HEK293 (cell line): ENCODE results near the gene RNF175.

Experiments
- CTCF ChIA-PET: fragments of 350-600 bp; formaldehyde crosslinking; extraction: SDS; loops from one replicate; lab custom pipeline; 2021; ENCODE audit warnings: antibody characterized with exemption; lab: Yijun Ruan, JAX
- POLR2A ChIA-PET: fragments of 300-600 bp; formaldehyde crosslinking; extraction: SDS; loops from one replicate; lab custom pipeline; 2020; ENCODE audit warnings: antibody characterized with exemption, inconsistent platforms; lab: Yijun Ruan, JAX
- H3K27ac ChIP-seq: fragments of 200-500 bp; sonication (Bioruptor generic); 2 replicates; pipeline ENCODE4 v1.5.1; 2014; ENCODE audit warnings: low read depth, low read length, control low read depth, inconsistent platforms; ENCODE audit errors: extremely low read depth
- H3K36me3 ChIP-seq, 2 experiments: fragments of 200-500 bp in 1 of 2; sonication (Bioruptor generic) in 1 of 2; 1 replicate in 1 of 2; 2 replicates in 1 of 2; pipeline ENCODE4 v1.5.1; 2014 to 2017; ENCODE audit warnings: inconsistent platforms in 2 of 2, low read length in 2 of 2; ENCODE audit not compliant: control insufficient read depth in 2 of 2, insufficient read depth in 1 of 2
- H3K4me1 ChIP-seq: fragments of 200-500 bp; sonication (Bioruptor generic); 2 replicates; pipeline ENCODE4 v1.5.1; 2014; ENCODE audit warnings: mild to moderate bottlenecking, low read length, inconsistent platforms; ENCODE audit not compliant: control insufficient read depth, insufficient read depth
- H3K4me3 ChIP-seq: 2 replicates; pipeline ENCODE4 v1.5.1; 2011; ENCODE audit warnings: low read depth, mild to moderate bottlenecking, control low read depth, low read length, moderate library complexity
- H3K9me3 ChIP-seq: fragments of 200-500 bp; sonication (Bioruptor generic); 2 replicates; pipeline ENCODE4 v1.5.1; 2014; ENCODE audit warnings: low read depth, low read length, inconsistent platforms; ENCODE audit not compliant: control insufficient read depth, insufficient read depth
- GLIS1 ChIP-seq: fragments of 450-650 bp; formaldehyde crosslinking; IDR thresholded peaks from 2 replicates; pipeline ENCODE4 v1.5.1; 2016; ENCODE audit warnings: missing biosample characterization, missing genetic modification characterization
- KLF9 ChIP-seq: fragments of 450-650 bp; formaldehyde crosslinking; IDR thresholded peaks from 2 replicates; pipeline ENCODE4 v1.5.1; 2016; ENCODE audit warnings: missing biosample characterization, missing genetic modification characterization, low read depth
- SP7 ChIP-seq: fragments of 450-650 bp; formaldehyde crosslinking; IDR thresholded peaks from 2 replicates; pipeline ENCODE4 v1.5.1; 2016; ENCODE audit warnings: missing biosample characterization, missing genetic modification characterization
- ZBTB8A ChIP-seq: fragments of 450-650 bp; formaldehyde crosslinking; IDR thresholded peaks from 2 replicates; pipeline ENCODE4 v1.5.1; 2016; ENCODE audit warnings: missing biosample characterization, missing genetic modification characterization
- ZFP41 ChIP-seq: fragments of 450-650 bp; formaldehyde crosslinking; IDR thresholded peaks from 2 replicates; pipeline ENCODE4 v1.5.1; 2016; ENCODE audit warnings: missing biosample characterization, missing genetic modification characterization, borderline replicate concordance
- ZFP69B ChIP-seq: fragments of 450-650 bp; formaldehyde crosslinking; IDR thresholded peaks from 2 replicates; pipeline ENCODE4 v1.5.1; 2016; ENCODE audit warnings: missing biosample characterization, missing genetic modification characterization
- ZNF16 ChIP-seq: fragments of 450-650 bp; formaldehyde crosslinking; IDR thresholded peaks from 2 replicates; pipeline ENCODE4 v1.5.1; 2016; ENCODE audit warnings: low read depth, missing biosample characterization, missing genetic modification characterization
- ZNF184 ChIP-seq: fragments of 450-650 bp; IDR thresholded peaks from 2 replicates; pipeline ENCODE4 v1.5.1; 2018; ENCODE audit warnings: missing biosample characterization, mild to moderate bottlenecking, missing genetic modification characterization
- ZNF350 ChIP-seq: fragments of 450-650 bp; formaldehyde crosslinking; IDR thresholded peaks from 2 replicates; pipeline ENCODE4 v1.5.0; 2017; ENCODE audit warnings: missing biosample characterization, mild to moderate bottlenecking, missing genetic modification characterization
- ZNF37A ChIP-seq: fragments of 450-650 bp; IDR thresholded peaks from 2 replicates; pipeline ENCODE4 v1.5.1; 2018; ENCODE audit warnings: missing biosample characterization, missing genetic modification characterization
- ZNF555 ChIP-seq: fragments of 450-650 bp; formaldehyde crosslinking; conservative IDR thresholded peaks from 2 replicates; pipeline ENCODE4 v1.5.1; 2017; ENCODE audit warnings: missing biosample characterization, mild to moderate bottlenecking, missing genetic modification characterization, inconsistent platforms
- ZNF571 ChIP-seq: fragments of 450-650 bp; formaldehyde crosslinking; IDR thresholded peaks from 2 replicates; pipeline ENCODE4 v1.5.0; 2017; ENCODE audit warnings: missing biosample characterization, missing genetic modification characterization
- ZNF654 ChIP-seq: fragments of 450-650 bp; formaldehyde crosslinking; IDR thresholded peaks from 2 replicates; pipeline ENCODE4 v1.5.1; 2016; ENCODE audit warnings: low read depth, missing biosample characterization, missing genetic modification characterization
- TF ChIP-seq, protein P1 (sequence below): fragments of 450-650 bp; formaldehyde crosslinking; IDR thresholded peaks from 2 replicates; pipeline ENCODE4 v1.5.1; 2016; ENCODE audit warnings: missing biosample characterization, missing genetic modification characterization
- TF ChIP-seq, protein P2 (sequence below): fragments of 450-650 bp; formaldehyde crosslinking; IDR thresholded peaks from 2 replicates; pipeline ENCODE4 v1.5.1; 2016; ENCODE audit warnings: missing biosample characterization, missing genetic modification characterization
- TF ChIP-seq, protein P3 (sequence below): fragments of 450-650 bp; formaldehyde crosslinking; IDR thresholded peaks from 2 replicates; pipeline ENCODE4 v1.5.1; 2016; ENCODE audit warnings: missing biosample characterization, missing genetic modification characterization
- TF ChIP-seq, protein P4 (sequence below): fragments of 450-650 bp; formaldehyde crosslinking; IDR thresholded peaks from 2 replicates; pipeline ENCODE4 v1.5.1; 2017; ENCODE audit warnings: missing biosample characterization, missing genetic modification characterization
- TF ChIP-seq, protein P5 (sequence below): fragments of 450-650 bp; formaldehyde crosslinking; IDR thresholded peaks from 2 replicates; pipeline ENCODE4 v1.5.1; 2017; ENCODE audit warnings: missing biosample characterization, missing genetic modification characterization

Gene RNF175

DNA sequence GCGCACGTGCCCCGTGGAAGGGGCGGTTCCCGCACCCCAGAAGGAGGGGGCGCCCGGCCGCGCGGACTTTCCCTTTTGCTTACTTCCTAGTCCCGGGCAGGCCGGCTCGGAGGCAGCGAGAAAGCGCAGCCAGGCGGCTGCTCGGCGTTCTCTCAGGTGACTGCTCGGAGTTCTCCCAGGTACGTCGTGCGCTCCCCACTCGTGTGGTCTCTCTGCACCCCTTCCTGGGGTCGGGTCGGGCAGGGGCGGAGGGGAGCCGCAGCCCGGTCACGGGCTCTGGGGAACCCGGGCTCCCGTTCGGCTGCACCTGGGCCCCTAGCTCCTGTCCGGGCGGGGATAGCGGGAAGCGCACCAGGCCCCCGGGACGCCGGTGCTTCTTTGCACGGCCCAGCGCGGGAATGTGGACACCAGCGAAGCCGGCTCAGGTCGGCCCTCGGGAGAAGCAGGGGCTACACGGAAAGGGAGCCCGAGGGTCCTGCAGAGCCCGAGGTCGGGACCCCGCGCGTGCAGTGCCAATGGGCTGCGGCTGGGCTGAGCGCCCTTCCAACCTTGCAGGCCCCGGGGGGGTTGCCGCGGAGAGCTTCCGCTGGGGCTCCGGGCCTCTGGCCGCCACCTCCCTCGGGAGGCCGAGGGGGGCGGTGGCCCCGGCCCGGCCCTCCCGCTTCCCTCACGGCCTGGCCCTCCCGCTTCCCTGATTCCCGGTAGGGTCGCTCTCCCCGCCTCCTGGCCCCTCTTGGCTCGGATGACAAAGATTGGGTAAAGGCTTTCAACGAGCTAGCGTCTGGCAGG, 75.4 kb downstream of the RNF175 start, which contains the start of gene TLR2:
Gene TLR2 (plus strand): TSS at position 99 of the 789 bp plus-strand sequence. CDS start 18,628 bp downstream, outside the sequence.
- ChIA-PET POLR2A (no interaction called here), CTCF (interaction anchor here (0.7 kb wide), 1 partner anchor 699 kb away, joined by 3 read pairs; no protein-coding TSS in a partner anchor)
- Histone ChIP-seq H3K4me3 (no peak within 1 kb of the TSS), H3K4me1 (no peaks in the 10 kb centered on the region), H3K9me3 (no peaks in the 10 kb centered on the region), H3K36me3 (no peaks in the 10 kb centered on the region), H3K27ac (no peak within 1 kb of the TSS)
- TF ChIP-seq KLF9 (tag by site-specific recombination) = 0 out of 2 replicates have a peak, but pooled peaks have one; percentile 48
- TF ChIP-seq ZNF555 (tag by site-specific recombination) = no peak

DNA sequence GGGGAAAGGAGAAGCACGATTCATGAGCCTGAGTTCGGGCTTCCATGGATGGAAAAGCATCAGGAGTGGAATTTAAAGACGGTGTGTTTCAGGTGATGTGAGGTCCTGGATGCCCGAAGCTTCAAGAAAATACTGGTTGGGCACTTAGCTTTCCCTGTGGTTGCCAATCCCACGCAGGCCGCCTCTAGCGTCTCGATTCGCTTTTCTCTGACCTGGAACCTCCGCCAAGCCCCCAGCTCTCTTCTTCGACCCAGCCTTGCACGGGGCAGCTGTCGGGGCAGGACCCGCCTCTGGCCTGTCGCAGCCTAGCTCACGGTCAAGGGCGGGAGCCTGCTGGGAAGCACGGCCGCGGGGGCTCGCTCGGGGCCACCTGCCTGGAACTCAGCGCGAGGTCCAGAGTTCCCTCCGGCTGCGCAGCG, 76.1 kb downstream of the RNF175 start:
- H3K36me3 ChIP-seq = no peaks in the 10 kb centered on the region
- CTCF ChIA-PET = interaction anchor here (1.1 kb wide), 1 partner anchor 67 kb away, joined by 3 read pairs; no protein-coding TSS in a partner anchor
- no peak overlapping the region for H3K4me3 ChIP-seq
- H3K27ac ChIP-seq = no peak overlapping the region
- H3K9me3 ChIP-seq = no peaks in the 10 kb centered on the region
- H3K4me1 ChIP-seq = no peaks in the 10 kb centered on the region
- POLR2A ChIA-PET = no interaction called here
- TF ChIP-seq, protein P1, sequence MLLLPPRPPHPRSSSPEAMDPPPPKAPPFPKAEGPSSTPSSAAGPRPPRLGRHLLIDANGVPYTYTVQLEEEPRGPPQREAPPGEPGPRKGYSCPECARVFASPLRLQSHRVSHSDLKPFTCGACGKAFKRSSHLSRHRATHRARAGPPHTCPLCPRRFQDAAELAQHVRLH (tag by site-specific recombination) = no peak
- TF ChIP-seq, protein P2, sequence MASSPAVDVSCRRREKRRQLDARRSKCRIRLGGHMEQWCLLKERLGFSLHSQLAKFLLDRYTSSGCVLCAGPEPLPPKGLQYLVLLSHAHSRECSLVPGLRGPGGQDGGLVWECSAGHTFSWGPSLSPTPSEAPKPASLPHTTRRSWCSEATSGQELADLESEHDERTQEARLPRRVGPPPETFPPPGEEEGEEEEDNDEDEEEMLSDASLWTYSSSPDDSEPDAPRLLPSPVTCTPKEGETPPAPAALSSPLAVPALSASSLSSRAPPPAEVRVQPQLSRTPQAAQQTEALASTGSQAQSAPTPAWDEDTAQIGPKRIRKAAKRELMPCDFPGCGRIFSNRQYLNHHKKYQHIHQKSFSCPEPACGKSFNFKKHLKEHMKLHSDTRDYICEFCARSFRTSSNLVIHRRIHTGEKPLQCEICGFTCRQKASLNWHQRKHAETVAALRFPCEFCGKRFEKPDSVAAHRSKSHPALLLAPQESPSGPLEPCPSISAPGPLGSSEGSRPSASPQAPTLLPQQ (tag by site-specific recombination) = no peak
- TF ChIP-seq, protein P3, sequence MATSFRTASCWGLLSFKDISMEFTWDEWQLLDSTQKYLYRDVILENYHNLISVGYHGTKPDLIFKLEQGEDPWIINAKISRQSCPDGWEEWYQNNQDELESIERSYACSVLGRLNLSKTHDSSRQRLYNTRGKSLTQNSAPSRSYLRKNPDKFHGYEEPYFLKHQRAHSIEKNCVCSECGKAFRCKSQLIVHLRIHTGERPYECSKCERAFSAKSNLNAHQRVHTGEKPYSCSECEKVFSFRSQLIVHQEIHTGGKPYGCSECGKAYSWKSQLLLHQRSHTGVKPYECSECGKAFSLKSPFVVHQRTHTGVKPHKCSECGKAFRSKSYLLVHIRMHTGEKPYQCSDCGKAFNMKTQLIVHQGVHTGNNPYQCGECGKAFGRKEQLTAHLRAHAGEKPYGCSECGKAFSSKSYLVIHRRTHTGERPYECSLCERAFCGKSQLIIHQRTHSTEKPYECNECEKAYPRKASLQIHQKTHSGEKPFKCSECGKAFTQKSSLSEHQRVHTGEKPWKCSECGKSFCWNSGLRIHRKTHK (tag by site-specific recombination) = no peak
- no peak for TF ChIP-seq ZNF350 (tag by site-specific recombination)
- TF ChIP-seq ZNF37A (tag by site-specific recombination) = no peak
- TF ChIP-seq ZFP69B (tag by site-specific recombination) = no peak
- TF ChIP-seq, protein P4, sequence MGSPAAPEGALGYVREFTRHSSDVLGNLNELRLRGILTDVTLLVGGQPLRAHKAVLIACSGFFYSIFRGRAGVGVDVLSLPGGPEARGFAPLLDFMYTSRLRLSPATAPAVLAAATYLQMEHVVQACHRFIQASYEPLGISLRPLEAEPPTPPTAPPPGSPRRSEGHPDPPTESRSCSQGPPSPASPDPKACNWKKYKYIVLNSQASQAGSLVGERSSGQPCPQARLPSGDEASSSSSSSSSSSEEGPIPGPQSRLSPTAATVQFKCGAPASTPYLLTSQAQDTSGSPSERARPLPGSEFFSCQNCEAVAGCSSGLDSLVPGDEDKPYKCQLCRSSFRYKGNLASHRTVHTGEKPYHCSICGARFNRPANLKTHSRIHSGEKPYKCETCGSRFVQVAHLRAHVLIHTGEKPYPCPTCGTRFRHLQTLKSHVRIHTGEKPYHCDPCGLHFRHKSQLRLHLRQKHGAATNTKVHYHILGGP (tag by site-specific recombination) = no peak
- no peak for TF ChIP-seq ZNF16 (tag by site-specific recombination)
- no peak for TF ChIP-seq GLIS1
- TF ChIP-seq ZNF184 (tag by site-specific recombination) = no peak
- no peak for TF ChIP-seq ZNF571 (tag by site-specific recombination)
- TF ChIP-seq SP7 (tag by site-specific recombination) = no peak
- no peak for TF ChIP-seq ZFP41 (tag by site-specific recombination)
- TF ChIP-seq ZNF654 (tag by site-specific recombination) = no peak
- no peak for TF ChIP-seq ZBTB8A (tag by site-specific recombination)
- TF ChIP-seq, protein P5, sequence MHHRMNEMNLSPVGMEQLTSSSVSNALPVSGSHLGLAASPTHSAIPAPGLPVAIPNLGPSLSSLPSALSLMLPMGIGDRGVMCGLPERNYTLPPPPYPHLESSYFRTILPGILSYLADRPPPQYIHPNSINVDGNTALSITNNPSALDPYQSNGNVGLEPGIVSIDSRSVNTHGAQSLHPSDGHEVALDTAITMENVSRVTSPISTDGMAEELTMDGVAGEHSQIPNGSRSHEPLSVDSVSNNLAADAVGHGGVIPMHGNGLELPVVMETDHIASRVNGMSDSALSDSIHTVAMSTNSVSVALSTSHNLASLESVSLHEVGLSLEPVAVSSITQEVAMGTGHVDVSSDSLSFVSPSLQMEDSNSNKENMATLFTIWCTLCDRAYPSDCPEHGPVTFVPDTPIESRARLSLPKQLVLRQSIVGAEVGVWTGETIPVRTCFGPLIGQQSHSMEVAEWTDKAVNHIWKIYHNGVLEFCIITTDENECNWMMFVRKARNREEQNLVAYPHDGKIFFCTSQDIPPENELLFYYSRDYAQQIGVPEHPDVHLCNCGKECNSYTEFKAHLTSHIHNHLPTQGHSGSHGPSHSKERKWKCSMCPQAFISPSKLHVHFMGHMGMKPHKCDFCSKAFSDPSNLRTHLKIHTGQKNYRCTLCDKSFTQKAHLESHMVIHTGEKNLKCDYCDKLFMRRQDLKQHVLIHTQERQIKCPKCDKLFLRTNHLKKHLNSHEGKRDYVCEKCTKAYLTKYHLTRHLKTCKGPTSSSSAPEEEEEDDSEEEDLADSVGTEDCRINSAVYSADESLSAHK = no peak
